Fibroblast of skin of abdomen (primary cell): Measurements from ENCODE around the gene ACR.
"Not testable (repeated sequence)": the region's sequence is repeated elsewhere in the genome, so short reads cannot be mapped to it uniquely, and the experiment has no call there.

Experiments
- DNase-seq: peaks from one replicate; pipeline ENCODE4 v3.0.0-alpha.2; 2013

Gene ACR

GRCh38 chr22:50782253-50782652 lies 44.2 kb downstream of the ACR start:
- not testable (repeated sequence) for DNase-seq

GRCh38 chr22:50783033-50783879 lies 45.3 kb downstream of the ACR start, which contains the start of gene RABL2B:
TSS of gene RABL2B (minus strand) at chr22:50783636. CDS start at chr22:50782294, 1,342 bp downstream.
- peak; percentile 86 for DNase-seq

GRCh38 chr22:50783880-50784276 lies 45.9 kb downstream of the ACR start:
- DNase-seq, result not testable (repeated sequence)

GRCh38 chr22:50785289-50785688 lies 47.3 kb downstream of the ACR start:
- DNase-seq, result not testable (repeated sequence)

- DNase-seq, result not testable (repeated sequence)
Measured at GRCh38 chr22:50786936-50787335, 48.9 kb downstream of the ACR start.
